ENCODE measurements around the gene DGLUCY. TPM values are rescaled to one million over a fixed set of nuclear protein-coding genes. Genes with fewer than 3 reads are reported as not detected.

Gene DGLUCY
- total RNA-seq, 1 donor from 2014 or later, result 8.3 TPM

DNA sequence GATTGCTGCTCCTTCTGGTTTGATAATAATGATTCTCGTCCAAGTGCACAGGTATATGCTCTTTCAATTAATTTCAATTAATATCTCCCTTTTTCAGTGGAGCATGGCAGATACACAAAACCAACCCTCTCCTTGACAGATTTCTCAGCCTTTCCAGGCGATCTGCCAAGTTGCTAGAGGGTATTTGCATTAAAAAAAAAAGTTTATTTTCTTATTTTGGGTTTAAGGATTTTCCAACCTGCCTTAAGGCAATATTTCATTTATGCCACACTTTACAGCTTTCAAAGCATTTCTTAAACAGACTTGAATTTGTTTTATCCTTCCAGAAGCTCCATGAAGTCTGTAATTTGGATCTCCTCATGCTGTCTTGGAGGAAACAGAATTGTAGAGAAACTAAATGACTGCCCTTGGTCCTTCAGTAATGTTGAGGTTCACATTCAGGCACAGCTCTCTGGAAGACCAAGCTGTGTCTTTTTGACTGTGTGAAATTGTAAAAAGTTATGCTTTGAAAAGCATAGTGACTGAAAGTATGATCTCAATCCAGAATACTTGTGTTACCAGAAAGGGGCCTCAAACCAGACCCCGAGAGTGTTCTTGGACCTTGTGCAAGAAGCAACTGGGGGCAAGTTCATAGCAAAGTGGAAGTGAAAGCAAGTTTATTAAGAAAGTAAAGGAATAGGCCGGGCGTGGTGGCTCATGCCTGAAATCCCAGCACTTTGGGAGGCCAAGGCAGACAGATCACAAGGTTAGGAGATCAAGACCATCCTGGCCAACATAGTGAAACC lies 2.3 kb downstream of the DGLUCY start:
- Mint-ChIP-seq H3K27ac (ENCODE audit: unreplicated experiment) (no peak overlapping the region), H3K9me3 (ENCODE audit: unreplicated experiment) (peaks cover 5% of the 10 kb centered on the region)

GRCh38 chr14:91116913-91117588 lies 3.2 kb downstream of the DGLUCY start:
- Mint-ChIP-seq H3K27me3 (ENCODE audit: unreplicated experiment) (peaks cover 12% of the 10 kb centered on the region), H3K36me3 (ENCODE audit: unreplicated experiment) (peaks cover 6% of the 10 kb centered on the region), H3K4me3 (ENCODE audit: unreplicated experiment) (no peak overlapping the region), H3K9me3 (ENCODE audit: unreplicated experiment) (peaks cover 5% of the 10 kb centered on the region), H3K27ac (ENCODE audit: unreplicated experiment) (no peak overlapping the region), H3K4me1 (ENCODE audit: low read depth, unreplicated experiment) (peaks cover 27% of the 10 kb centered on the region)
- TF ChIP-seq, protein P1, sequence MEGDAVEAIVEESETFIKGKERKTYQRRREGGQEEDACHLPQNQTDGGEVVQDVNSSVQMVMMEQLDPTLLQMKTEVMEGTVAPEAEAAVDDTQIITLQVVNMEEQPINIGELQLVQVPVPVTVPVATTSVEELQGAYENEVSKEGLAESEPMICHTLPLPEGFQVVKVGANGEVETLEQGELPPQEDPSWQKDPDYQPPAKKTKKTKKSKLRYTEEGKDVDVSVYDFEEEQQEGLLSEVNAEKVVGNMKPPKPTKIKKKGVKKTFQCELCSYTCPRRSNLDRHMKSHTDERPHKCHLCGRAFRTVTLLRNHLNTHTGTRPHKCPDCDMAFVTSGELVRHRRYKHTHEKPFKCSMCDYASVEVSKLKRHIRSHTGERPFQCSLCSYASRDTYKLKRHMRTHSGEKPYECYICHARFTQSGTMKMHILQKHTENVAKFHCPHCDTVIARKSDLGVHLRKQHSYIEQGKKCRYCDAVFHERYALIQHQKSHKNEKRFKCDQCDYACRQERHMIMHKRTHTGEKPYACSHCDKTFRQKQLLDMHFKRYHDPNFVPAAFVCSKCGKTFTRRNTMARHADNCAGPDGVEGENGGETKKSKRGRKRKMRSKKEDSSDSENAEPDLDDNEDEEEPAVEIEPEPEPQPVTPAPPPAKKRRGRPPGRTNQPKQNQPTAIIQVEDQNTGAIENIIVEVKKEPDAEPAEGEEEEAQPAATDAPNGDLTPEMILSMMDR (IDR thresholded peaks at IDR 0.05; ENCODE audit: partially characterized antibody, unreplicated experiment), result no peak
- DNase-seq, result no peak

More for the DNA sequence above, 2.3 kb downstream of the DGLUCY start:
- H3K4me3 Mint-ChIP-seq (ENCODE audit: unreplicated experiment), result no peak overlapping the region
- TF ChIP-seq, protein P1 (IDR thresholded peaks at IDR 0.05; ENCODE audit: partially characterized antibody, unreplicated experiment), result no peak
- peaks cover 25% of the 10 kb centered on the region for H3K4me1 Mint-ChIP-seq (ENCODE audit: low read depth, unreplicated experiment)
- H3K27me3 Mint-ChIP-seq (ENCODE audit: unreplicated experiment), result peaks cover 12% of the 10 kb centered on the region
- DNase-seq, result no peak
- peaks cover 6% of the 10 kb centered on the region for H3K36me3 Mint-ChIP-seq (ENCODE audit: unreplicated experiment)

- H3K9me3 Mint-ChIP-seq (ENCODE audit: unreplicated experiment), result peaks cover 3% of the 10 kb centered on the region
- peaks cover 12% of the 10 kb centered on the region for H3K27me3 Mint-ChIP-seq (ENCODE audit: unreplicated experiment)
- TF ChIP-seq, protein P1 (IDR thresholded peaks at IDR 0.05; ENCODE audit: partially characterized antibody, unreplicated experiment), result no peak
- no peak overlapping the region for H3K4me3 Mint-ChIP-seq (ENCODE audit: unreplicated experiment)
- peaks cover 22% of the 10 kb centered on the region for H3K4me1 Mint-ChIP-seq (ENCODE audit: low read depth, unreplicated experiment)
- peaks cover 6% of the 10 kb centered on the region for H3K36me3 Mint-ChIP-seq (ENCODE audit: unreplicated experiment)
- H3K27ac Mint-ChIP-seq (ENCODE audit: unreplicated experiment), result no peak overlapping the region
- no peak for DNase-seq
These were observed 4.1 kb downstream of the DGLUCY start for GRCh38 chr14:91117960-91118359.

- TF ChIP-seq, protein P1 (IDR thresholded peaks at IDR 0.05; ENCODE audit: partially characterized antibody, unreplicated experiment), result no peak
- Mint-ChIP-seq H3K27me3 (ENCODE audit: unreplicated experiment) (peaks cover 9% of the 10 kb centered on the region), H3K27ac (ENCODE audit: unreplicated experiment) (no peak overlapping the region), H3K36me3 (ENCODE audit: unreplicated experiment) (peaks cover 6% of the 10 kb centered on the region), H3K4me1 (ENCODE audit: low read depth, unreplicated experiment) (peaks cover 18% of the 10 kb centered on the region), H3K9me3 (ENCODE audit: unreplicated experiment) (peaks cover 3% of the 10 kb centered on the region), H3K4me3 (ENCODE audit: unreplicated experiment) (no peak overlapping the region)
- DNase-seq, result no peak
These were observed 4.7 kb downstream of the DGLUCY start for GRCh38 chr14:91118511-91119068.

Measured in glutamatergic neuron (in vitro differentiated cells).